Measurements from ENCODE around the gene ZMIZ1.
A peak's percentile ranks its signal among the peaks of the same experiment; 100 is the strongest.

ZMIZ1 gene

DNA sequence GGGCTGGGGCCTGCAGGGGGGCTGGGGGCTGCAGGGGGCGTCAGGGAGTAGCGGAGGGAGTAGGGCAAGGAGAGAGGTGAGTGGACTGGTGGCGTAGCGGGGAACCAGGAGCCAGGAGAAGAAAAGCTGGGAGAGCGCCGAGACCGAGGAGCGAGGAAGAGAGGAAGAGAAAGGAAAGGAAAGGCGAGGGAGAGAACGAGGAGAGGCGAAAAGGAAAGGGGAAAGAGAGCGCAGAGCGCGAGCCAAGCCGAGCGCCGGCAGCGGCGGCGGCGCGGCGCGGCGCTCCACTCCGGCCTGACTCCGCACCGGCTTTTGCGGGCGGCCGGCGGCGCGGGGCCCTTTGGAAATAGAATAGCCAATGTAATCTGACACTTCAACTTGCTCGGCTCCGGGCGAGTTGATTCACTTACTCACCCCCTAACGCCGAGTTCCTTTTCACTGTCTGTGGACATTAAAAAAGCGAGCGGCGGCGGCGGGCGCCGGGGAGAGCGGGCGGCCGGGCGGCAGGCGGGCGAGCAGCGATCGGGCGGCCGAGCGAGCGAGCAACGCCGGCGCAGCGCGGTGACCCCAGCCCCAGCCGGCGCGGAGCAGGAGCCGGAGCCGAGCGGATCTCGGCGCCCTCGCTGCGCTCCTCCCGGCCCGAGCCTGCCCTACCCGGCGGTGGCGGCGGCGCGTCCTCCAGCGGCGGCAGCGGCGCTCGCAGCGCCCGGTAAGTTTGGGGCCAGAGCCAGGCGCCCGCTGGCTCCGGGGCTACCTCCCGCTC lies at the start of gene ZMIZ1:
ZMIZ1 (plus strand) TSS at position 405 of the 763 bp plus-strand sequence. CDS start 132,667 bp downstream, outside the sequence.
- DNase-seq (ENCODE audit: low read depth in 2 of 2) = peak; percentile 66 to 74

GRCh38 chr10:79019441-79020014 lies 49.2 kb upstream of the ZMIZ1 start:
- DNase-seq (ENCODE audit: low read depth in 2 of 2) = no peak

GRCh38 chr10:79020015-79020491 lies 48.7 kb upstream of the ZMIZ1 start:
- DNase-seq (ENCODE audit: low read depth in 2 of 2) = no peak

DNA sequence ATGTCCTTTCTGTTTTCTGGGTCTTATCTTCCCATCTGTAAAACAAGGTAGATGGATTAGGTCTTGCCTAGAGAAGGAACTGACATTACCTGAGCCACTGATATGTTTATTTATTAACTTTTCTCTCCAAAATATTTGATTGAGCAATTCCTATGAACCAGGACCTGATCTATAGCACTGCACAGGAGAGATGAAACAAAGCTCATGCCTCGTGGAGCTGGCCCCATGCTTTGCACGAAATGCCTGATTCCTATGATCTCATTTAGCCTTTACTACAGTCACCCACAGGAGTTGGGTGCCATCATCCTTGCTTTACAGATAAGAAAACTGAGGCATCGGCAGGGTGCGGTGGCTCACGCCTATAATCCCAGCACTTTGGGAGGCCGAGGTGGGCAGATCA lies 48.2 kb upstream of the ZMIZ1 start:
- no peak for DNase-seq (ENCODE audit: low read depth in 2 of 2)

GRCh38 chr10:79021331-79021907 lies 47.3 kb upstream of the ZMIZ1 start:
- no peak for DNase-seq (ENCODE audit: low read depth in 2 of 2)

- no peak for DNase-seq (ENCODE audit: low read depth in 2 of 2)
These were observed 46.7 kb upstream of the ZMIZ1 start for GRCh38 chr10:79021948-79022499.

DNA sequence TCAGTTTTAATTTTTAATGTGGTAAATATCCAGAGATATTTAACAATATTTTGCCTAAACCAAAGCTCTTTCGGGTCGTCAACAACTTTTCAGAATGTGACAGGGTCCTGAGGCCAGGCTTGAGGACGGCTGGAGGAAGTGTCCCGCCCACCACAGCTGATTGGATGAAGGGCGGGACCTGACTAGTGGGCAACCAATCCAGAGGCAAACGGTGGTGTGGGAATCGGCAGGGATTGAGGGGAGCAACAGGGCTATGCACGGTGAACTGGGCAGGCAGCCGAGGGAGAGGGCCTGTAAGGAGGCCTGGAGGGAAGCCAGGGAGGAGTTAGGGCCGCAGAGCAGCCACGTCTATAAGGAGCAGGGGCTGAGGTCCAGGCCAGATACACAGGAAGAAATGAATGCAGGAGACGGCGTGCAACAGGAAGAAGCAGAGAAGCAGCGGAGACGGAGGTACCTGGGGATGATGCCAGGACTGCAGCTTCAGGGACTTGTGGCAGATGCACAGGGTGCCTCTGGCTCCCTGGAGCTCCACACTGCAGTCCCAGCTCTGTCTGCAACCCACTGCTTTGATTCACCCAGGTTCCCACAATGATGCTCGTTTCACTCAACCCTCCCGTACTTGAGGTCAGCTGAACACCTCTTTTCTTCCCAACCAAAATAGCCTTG lies 46.1 kb upstream of the ZMIZ1 start:
- DNase-seq (ENCODE audit: low read depth in 2 of 2) = no peak

DNA sequence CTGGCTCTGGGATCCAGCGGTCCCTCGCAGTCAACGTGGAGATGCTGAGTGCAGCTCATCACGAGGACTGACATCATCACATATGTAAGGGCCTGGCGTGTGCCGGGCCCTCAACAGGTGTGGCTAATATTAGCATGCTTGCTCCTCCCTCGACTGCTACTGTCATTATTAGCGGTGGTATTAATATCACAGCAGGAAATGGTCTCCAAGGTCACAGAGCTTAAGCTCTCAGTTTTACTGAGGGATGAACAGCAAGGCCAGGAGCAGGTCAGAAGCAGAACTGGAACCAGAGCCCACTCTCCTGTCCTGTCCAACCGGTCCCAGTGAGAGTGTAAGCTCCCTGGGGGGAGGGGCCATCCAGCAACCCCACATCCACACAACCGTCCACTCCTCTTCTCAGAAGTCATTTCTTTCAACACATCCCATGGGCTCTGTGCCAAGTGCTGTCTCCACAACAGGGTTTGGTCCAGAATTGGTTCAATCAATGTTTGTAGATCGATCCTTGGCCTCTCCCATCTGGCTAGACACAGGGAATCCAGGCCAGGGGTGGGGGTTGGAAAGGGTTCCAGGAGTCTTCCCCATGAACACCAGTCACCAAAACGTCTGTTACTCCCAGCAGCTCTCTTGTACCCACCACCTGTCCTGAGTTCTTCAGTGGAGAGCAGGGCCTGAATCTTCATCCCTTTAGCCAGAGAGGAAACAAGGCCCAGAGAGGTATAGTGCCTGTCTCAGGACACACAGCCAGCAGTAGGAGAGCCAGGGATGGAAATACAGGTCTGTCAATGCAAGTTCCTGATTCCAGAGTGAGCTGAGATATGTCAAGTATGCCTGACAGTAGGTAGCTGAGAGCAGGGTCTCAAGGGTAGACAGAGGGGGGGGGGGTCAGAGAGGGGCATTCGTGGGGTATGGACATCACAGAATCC lies 45.3 kb upstream of the ZMIZ1 start:
- no peak for DNase-seq (ENCODE audit: low read depth in 2 of 2)

- no peak for DNase-seq (ENCODE audit: low read depth in 2 of 2)
These were observed 44.5 kb upstream of the ZMIZ1 start for GRCh38 chr10:79024296-79024695.

DNA sequence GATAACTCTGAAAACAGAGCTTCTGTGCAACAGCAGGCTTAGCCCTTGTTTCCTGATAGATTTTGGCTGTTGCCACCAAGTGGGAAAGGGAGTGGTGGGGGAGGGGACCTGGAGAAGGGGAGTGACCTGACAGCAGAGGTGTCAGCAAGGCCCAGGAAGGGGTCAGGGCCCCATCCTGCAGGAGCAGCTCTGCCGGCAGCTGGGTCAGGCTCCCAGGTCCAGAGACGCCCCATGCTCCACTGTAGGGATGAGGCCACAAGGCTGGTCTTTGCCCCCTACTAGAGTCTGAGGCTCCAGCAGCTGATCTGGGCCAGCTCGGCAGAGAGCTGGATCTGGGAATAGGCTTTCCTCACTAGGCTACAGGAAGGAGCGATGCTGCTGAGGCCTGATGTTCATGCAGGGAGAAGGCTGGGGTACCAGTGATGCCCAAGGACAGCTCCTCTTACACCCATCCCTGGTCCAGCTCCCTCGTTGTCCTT lies 44.0 kb upstream of the ZMIZ1 start:
- DNase-seq (ENCODE audit: low read depth in 2 of 2) = no peak

DNA sequence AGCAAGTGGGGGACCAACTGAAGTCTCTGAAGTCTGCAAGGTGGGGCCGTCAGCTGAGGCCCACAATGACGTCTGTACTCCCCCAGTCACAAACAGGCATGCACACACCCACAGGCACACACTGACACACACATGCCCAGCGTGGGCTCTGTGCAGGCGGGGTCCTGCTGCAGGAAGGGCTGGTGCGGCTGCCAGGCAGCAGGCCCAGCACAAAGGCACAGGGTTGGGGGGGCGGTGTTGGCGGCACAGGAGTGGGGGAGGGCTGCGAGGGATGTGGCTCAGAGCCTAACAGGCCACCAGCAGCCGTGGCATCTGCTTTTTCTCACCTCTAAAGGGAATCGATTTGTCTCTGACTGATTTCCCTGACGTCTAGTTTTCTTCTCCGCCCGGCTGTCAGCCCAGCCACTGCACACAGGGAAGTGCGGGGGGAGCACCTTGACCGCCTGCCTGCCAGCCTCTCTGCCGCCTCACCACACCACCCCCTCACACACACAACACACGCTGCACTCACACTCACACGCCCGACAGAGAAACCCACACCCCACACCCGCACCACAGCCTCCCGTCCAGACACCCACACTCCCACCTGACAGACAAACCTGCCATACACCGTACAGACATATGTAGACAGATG lies 43.5 kb upstream of the ZMIZ1 start:
- no peak for DNase-seq (ENCODE audit: low read depth in 2 of 2)

DNA sequence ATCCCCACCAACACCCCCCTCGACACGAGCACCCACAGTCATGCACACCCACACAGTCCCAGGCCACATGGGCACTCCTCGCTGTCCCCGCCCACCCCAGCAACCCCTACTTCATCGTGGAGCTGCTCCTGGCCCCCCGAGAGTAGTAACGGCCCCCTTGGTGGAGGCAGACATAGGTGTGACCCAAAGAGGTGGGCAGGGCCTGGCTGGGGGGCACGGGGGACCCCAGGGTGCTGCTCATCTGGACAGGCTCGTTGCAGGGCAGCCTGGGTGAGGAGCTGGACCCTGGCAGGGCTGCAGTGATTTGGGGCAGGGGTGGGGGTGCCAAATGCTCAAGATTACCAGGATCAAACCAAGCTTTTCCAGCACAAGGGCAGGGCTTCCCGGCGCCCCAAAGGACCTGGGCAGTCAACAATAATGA lies 42.4 kb upstream of the ZMIZ1 start:
- DNase-seq (ENCODE audit: low read depth in 2 of 2) = no peak

DNA sequence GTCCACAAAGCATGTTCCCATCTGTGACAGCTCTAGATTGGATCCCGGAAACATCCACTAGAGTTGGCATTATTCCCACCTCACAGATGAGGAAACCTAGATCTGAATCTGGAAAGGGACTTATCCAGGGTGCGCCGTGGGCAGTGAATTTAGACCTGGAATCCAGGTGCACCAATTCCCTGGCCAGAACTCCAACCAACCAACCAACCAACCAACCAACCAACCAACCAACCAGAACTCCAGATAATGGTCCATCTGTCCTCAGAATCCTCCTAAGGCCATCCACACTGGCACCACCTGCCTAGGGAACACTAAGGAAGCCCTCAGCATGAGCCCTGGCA lies 42.0 kb upstream of the ZMIZ1 start:
- no peak for DNase-seq (ENCODE audit: low read depth in 2 of 2)

GRCh38 chr10:79027147-79028055 lies 41.4 kb upstream of the ZMIZ1 start:
- no peak for DNase-seq (ENCODE audit: low read depth in 2 of 2)

DNA sequence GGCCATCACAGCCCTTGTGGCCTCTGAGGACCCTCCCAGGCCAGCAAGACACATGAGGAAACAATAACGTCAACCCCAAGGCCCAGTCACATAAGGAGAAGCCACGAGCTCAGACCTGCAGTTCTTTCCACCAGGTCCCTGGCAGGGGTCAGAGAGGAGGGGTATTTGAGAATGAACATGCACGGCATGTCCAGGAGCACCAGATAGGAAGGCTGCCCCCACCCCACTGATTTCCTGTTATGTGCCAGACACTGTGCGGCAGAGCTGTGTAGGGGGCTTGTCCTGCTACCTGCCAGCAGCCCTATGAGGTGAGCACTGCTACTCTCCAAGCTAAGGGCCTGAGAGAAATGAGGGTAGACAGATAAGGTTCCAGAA lies 40.7 kb upstream of the ZMIZ1 start:
- DNase-seq (ENCODE audit: low read depth in 2 of 2) = no peak

DNA sequence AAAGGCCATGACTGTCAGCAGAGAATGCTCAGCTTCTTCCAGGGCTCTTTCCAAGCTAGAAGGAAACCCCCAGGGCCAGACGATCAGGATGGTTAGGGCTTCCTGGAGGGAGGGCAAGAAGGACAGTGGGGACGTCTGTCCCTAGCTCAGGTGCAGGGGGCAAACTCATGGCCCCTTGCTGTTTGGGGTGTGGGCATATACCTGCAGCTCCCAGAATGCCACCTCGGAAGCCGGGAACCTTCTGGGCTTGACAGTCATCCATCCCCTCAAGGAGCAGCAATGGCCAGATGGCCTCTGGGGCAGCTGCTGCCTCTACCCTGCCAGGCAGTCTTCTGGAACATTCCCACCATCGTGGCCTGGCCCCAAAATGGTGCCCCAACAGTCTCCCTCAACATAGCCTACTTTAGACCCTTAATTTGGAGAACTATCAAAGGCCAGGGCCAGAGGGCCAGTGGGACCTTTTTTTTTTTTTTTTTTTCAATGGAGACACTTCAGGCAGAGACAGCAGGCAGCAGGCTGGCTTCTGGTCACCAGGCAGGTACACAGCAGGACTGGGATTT lies 40.2 kb upstream of the ZMIZ1 start:
- DNase-seq (ENCODE audit: low read depth in 2 of 2) = no peak

GRCh38 chr10:79029478-79030390 lies 39.0 kb upstream of the ZMIZ1 start:
- no peak for DNase-seq (ENCODE audit: low read depth in 2 of 2)

GRCh38 chr10:79030705-79031104 lies 38.1 kb upstream of the ZMIZ1 start:
- DNase-seq (ENCODE audit: low read depth in 2 of 2) = no peak

Measured in stimulated activated CD4-positive, alpha-beta T cell treated with anti-CD3 and anti-CD28 coated beads, Interleukin-12 subunit alpha, Interleukin-12 subunit beta, amount 100 ng/mL, for 24 hours (primary cell).